ENCODE data around the gene CASP5.

DNA sequence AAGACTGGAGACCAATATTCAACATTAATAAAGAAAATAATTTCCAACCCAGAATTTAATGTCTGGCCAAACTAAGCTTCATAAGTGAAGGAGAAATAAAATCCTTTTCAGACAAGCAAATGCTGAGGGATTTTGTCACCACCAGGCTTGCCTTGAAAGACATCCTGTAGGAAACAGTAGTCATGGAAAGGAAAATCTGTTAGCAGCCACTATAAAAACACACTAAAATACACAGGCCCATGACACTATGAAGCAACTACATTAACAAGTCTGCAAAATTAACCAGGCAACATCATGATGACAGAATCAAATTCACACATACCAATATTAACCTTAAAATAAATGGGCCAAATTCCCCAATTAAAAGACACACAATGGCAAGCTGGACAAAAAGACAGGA is 52.2 kb downstream of the CASP5 start:
- no peak for TF ChIP-seq POLR2A (IDR thresholded peaks at IDR 0.05)
- TF ChIP-seq POLR2AphosphoS5 (IDR thresholded peaks at IDR 0.05) = no peak
- TF ChIP-seq, protein P1, sequence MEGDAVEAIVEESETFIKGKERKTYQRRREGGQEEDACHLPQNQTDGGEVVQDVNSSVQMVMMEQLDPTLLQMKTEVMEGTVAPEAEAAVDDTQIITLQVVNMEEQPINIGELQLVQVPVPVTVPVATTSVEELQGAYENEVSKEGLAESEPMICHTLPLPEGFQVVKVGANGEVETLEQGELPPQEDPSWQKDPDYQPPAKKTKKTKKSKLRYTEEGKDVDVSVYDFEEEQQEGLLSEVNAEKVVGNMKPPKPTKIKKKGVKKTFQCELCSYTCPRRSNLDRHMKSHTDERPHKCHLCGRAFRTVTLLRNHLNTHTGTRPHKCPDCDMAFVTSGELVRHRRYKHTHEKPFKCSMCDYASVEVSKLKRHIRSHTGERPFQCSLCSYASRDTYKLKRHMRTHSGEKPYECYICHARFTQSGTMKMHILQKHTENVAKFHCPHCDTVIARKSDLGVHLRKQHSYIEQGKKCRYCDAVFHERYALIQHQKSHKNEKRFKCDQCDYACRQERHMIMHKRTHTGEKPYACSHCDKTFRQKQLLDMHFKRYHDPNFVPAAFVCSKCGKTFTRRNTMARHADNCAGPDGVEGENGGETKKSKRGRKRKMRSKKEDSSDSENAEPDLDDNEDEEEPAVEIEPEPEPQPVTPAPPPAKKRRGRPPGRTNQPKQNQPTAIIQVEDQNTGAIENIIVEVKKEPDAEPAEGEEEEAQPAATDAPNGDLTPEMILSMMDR (IDR thresholded peaks at IDR 0.05) = no peak
- TF ChIP-seq EP300 (IDR thresholded peaks at IDR 0.05) = no peak
